Hematopoietic multipotent progenitor cell treated with erythropoietin and hydrocortisone succinate and interleukin-3 and kit ligand, for 8 days (in vitro differentiated cells): ENCODE data around the gene SLC9A2.

Experiments used
- DNase-seq: peaks from one replicate; pipeline ENCODE4 v3.0.0-alpha.2; 2015

SLC9A2 gene

DNA sequence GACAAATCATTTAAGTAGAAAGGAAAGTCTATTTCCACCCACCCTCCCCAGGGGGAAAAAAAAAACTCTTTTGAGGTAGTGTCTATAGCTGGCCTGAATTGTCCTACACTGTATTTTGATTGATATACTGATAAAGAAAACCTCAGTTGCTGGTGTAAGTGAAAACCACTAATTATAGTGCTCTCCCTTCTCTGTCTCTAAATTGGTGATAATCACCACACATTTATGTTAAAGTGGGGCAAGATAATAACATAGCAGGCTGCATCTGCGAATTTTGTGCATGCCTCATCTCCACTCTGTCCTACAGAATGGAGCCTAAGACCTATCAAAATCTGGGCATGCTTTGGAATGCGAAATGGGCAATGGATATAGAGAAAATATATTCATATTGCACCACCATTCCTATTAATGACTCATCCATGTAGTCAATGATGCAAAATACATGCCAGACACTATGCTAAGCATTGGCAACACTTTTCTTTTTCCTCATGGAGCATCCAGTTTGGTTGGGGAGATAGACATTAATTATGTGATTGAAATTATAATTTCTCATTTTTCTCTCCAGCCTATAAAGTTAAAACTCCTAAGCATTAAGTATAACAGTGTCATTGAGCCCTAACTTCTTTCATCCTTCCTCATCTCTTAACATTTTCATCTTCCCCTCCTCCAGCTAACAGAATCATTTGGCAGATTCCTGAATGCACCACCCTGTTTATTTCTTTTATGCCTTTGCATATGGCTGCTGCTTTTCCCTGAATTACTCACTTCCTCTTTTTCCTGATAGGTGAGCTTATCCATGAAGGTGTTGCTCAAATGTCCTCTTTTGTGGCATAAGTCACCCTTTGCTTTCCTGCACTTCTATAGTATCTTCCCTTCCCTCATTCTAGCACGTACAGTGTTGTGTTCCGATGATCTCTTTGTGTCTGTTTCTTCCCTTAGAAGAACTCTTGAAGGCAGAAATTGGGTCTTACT lies 58.2 kb downstream of the SLC9A2 start:
- no peak for DNase-seq

DNA sequence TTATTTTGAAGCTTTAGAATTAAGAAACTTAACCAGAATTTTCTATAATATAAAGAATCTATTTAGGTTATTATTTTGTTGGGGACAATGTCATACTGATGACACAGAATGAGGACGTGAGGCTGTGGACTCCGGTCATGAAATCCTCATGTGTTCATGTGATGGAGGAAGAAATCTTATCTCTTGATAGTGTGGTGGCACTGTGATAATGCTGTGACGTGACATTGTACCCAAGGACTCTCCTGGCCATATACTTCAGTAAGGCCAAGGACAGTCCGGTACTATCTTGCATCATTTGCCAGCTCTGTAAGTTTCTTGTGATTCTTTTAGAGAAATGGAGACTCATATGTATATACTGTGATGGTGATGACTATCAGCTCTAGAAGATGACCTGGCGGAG lies 59.1 kb downstream of the SLC9A2 start:
- DNase-seq, result no peak

GRCh38 chr2:102686479-102687439 lies 67.4 kb downstream of the SLC9A2 start:
- DNase-seq, result peak; percentile 15

DNA sequence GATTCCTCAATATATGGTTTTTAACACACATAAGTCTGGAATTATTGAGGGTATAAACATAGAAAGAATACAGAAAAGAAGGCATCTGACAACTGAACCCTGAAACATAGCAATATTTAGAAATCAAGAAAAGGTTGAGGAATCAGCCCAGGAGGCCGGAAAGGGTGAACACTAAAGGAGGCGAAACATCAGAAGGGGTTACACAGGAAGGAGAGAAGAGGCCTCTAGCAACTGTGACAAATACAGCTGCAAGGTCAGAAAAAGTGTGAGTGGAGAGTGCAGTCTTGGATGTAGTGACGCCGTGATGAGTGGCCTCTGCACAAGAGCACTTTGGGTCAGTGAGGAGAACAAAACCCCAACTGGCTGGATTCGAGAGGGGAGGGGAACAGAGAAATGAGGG lies 70.7 kb downstream of the SLC9A2 start:
- no peak for DNase-seq

DNA sequence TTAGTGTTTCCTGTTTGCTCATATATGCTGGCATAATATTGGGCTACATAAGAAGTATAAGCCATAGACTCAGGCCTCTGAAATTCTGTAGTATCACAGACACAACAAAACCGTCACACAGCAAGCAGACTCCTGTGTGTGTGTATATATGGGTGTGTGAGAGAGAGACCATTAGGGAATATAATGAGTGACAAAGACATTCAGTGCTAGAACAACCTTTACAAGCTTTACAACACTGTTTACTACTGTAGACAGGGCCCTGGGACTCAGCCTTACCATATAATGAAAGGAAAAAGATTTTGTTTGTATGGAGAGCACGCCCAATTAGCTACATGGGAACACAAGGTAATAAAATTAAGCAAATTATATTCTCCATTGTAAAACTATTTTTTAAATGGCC lies 77.1 kb downstream of the SLC9A2 start:
- DNase-seq, result no peak

DNA sequence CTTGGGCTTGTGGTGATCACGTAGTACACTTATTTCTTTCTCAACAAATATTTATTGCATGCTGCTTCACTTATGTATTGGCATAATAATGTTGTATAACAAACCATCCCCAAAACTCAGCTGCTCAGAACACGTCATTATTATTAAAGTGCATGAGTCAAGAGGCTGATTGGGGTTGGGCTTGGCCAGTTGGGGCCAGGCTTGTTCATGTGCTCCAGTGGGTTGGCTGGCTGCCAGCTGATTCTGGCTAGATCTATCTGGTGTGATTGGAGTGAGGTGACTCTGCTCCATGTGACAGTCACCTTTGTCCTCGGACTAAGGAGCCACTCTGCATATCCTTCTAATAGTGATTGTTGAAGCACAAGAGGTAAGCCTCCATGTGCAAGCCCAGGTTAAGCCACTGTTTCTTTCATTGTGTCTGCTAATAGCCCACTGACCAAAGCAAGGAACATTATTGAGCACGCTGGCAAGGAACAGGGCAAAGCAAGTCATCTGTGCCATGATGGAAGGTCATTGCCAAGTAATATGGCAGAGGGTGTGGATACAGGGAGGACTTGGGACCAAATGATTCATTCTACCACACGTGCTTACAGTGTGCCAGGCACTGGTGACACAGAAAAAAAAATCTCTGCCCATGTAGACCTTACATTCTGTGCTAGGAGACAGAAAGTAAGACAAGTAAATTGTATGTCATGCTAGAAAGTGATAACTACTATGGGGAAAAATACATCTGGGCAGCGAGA lies 79.2 kb downstream of the SLC9A2 start:
- peak; percentile 37 for DNase-seq

DNA sequence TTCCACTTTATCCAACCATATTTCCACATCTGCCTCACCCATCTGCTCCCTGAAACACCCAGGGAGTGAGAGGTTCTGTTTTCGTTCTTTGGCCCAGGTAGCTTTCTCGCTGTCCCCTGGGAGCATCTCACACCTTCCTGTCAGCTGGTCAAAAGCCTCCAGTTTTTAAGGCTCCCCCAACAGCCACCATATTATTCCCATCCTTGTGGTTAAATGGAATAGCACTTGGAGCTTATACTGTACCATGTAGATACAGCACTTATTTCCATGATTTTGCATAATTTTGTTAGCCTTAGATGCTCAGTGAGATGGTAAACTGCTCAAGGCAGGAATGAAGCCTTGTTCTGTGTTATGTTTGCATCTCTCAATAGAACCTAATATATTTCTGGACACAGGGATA lies 84.0 kb downstream of the SLC9A2 start:
- no peak for DNase-seq

DNA sequence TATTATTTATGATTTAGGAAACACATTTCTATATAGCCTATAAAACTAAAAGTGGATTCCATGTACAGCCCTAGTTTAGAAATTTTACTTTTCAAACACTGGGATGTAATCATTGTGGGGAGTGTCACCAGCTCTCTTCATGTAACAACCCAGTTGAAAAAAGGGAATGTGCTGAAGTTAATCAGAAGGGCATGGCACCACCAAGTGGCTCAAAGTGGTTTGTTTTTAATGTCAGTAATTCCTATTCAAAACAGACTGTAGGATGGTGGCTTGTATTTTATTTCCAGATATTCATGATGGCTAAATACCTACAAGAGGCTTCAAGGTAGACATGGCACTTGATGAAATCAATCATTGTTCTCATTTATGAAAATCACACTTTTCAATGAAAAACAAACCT lies 84.4 kb downstream of the SLC9A2 start:
- peak; percentile 70 for DNase-seq

- no peak for DNase-seq
Measured at GRCh38 chr2:102704531-102704930, 85.2 kb downstream of the SLC9A2 start.

DNA sequence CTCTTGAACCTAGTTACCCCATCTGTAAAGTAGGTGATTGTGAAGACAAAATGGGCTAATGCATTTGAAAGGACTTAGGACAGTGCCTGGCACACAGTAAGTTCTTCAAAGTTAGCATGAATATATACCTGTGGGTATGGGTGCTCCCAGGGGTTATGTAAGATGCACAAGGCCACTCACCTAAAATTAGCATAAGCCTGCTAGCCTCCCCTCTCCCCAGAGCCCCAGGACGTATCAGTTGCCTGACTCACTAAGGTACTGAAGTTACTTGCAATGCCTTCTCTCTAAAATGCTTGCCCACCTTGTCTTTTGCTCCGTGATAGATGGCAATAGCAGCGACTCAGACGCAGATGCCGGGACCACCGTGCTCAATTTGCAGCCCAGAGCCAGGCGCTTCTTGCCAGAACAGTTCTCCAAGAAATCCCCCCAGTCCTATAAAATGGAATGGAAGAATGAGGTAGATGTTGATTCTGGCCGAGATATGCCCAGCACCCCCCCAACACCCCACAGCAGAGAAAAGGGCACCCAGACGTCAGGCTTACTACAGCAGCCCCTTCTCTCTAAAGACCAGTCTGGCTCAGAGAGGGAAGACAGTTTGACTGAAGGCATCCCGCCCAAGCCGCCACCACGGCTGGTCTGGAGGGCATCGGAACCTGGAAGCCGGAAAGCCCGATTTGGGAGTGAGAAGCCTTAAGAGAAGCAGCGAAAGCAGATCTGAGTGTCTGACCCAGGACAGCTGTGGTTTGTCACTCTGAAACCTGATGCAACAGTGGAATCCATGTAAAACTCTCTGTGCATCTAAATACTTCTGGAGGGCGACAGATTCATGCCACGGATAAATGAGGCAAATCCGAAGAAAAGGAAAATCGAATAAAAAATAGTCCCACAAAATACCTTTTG lies 88.7 kb downstream of the SLC9A2 start:
- DNase-seq, result no peak

- no peak for DNase-seq
Measured at GRCh38 chr2:102708847-102709559, 89.7 kb downstream of the SLC9A2 start.

- no peak for DNase-seq
Measured at GRCh38 chr2:102717308-102718018, 98.1 kb downstream of the SLC9A2 start.

DNA sequence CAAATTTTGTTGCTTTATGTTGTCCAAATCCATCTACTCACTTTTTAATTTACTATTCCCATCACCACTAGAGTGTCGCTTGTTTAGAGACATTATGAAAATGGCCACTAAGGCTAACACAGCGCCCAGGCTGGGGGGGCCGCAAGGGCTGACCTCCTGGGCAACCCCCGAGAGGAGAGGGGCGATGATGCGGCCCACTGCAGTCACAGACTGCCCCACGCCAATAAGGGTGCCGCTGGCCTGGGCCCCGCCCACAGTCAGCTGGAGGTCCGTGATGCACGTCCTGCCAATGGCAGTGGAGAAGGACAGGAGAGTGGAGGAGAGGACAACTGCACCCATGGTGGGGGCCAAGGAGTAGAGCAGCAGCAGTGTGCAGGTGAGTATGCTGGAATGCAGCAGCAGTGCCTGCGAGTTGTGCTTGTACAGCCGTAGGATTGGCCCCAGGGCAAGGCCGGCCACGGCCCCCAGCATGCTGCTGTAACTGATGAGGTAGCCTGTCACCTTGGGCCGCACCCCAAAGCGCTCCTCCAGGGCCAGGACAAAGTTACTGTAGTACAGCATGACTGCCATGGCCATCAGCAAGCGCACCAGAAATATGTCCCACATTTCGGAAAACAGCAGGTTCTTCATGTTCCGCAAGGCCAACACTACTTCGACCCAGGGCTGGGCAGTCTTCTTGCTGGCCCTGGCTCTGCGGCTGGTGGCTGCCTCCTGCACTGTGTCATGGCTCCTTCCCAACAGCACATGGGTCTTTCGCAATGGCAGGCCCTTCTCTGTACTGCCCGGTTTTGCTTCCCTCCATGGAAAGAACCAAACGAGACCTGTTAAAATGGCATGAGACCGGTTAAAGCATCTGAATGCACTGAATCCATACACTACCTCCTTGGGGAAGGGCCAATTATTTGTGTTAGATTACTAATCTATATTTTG lies 99.3 kb downstream of the SLC9A2 start:
- no peak for DNase-seq

GRCh38 chr2:102724016-102724490 lies 104.7 kb downstream of the SLC9A2 start:
- DNase-seq, result no peak

DNA sequence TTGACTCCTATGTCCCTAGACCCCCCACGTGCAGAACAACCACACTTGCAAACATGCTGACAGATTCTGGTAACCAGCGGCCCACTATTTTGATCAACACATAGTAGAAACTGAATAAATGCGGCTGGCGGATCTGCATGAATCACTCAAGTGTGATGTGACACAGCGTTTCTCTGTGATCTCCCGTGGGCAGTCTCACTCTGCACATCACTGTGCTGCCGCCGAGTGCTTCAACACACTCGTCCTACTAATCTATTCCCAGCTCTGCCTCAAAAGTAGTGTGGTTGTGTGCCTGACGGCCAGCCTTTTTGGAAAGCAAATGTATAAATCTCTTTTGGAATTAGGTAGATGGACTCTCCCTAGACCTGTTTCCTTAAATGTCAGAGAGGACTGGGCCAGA lies 105.2 kb downstream of the SLC9A2 start:
- no peak for DNase-seq

GRCh38 chr2:102726128-102727087 lies 107.1 kb downstream of the SLC9A2 start:
- DNase-seq, result no peak

DNA sequence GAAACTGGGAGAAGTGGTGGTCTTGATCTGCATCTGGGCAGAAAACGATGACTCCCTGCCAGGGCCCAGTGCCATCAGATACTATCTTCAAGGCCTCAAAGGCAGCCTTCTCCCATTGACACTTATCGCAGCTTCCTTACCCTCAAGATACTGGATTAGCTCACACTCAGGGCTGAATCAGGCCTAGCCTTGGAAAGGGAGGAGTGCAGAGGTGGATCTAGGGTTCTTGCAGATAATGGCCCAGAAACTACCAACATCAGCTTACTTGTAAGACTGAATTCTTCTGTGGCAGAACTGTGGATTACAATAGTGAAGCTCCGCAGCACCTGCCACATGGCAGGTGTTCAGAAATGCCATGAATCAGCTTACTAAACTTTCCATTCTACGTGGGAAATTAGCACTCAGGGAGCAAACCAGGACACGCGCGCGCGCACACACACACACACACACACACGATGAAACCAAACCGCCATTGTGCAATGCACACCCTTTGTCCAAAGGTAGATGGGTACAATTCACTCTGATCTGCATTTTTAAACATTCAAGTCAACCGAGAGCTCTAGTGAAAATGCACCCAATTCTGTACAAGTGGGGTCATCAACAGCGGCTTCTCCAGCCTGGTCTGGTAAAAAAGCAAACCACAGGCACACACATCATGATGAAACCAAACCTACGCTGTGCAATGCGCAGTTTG lies 116.2 kb downstream of the SLC9A2 start:
- peak; percentile 41 for DNase-seq
